Measurements from ENCODE around the gene YOD1. TPM values are rescaled to one million over a fixed set of nuclear protein-coding genes. Genes with fewer than 3 reads are reported as not detected.

Gene YOD1
- total and polyA plus RNA-seq, 2 of the 13 experiments (the other 11 are each of a cell fraction or from before 2014, with no cell fraction given), result 3.4 to 9.1 TPM

GRCh38 chr1:207052911-207053769 lies 2.1 kb upstream of the YOD1 start, which contains the start of gene PFKFB2 (continued):
- no peak for TF ChIP-seq ZZZ3 (CRISPR knock-in tag; IDR thresholded peaks at IDR 0.05; ENCODE audit: borderline replicate concordance)
- TF ChIP-seq IKZF5 (CRISPR knock-in tag; IDR thresholded peaks at IDR 0.05), result peak; percentile 59
- no peak for TF ChIP-seq NFE2L1 (CRISPR knock-in tag; IDR thresholded peaks at IDR 0.05; ENCODE audit: borderline replicate concordance)
- TF ChIP-seq ARHGAP35 (CRISPR knock-in tag; IDR thresholded peaks at IDR 0.05; ENCODE audit: borderline replicate concordance), result no peak
- TF ChIP-seq HINFP (CRISPR knock-in tag; IDR thresholded peaks at IDR 0.05; ENCODE audit: low read depth), result peak; percentile 81; the same call in 1 of the 2 replicates
- TF ChIP-seq HOXD1 (CRISPR knock-in tag; IDR thresholded peaks at IDR 0.05), result no peak; the same call in 1 of the 2 replicates
- TF ChIP-seq ZNF609 (CRISPR knock-in tag; IDR thresholded peaks at IDR 0.05; ENCODE audit: borderline replicate concordance), result no peak; the same call in 1 of the 2 replicates
- TF ChIP-seq TEF (CRISPR knock-in tag; IDR thresholded peaks at IDR 0.05), result no peak
- no peak for TF ChIP-seq KAT2B (IDR thresholded peaks at IDR 0.05; ENCODE audit: borderline replicate concordance, low read depth, low read length)
- peak; percentile 84; the same call in 1 of the 2 replicates for TF ChIP-seq POGZ (CRISPR knock-in tag; IDR thresholded peaks at IDR 0.05)
- TF ChIP-seq RFXANK (CRISPR knock-in tag; IDR thresholded peaks at IDR 0.05), result no peak
- TF ChIP-seq ZNF614 (CRISPR knock-in tag; IDR thresholded peaks at IDR 0.05; ENCODE audit: borderline replicate concordance), result peak; percentile 54
- TF ChIP-seq ZNF598 (CRISPR knock-in tag; IDR thresholded peaks at IDR 0.05; ENCODE audit: borderline replicate concordance), result peak; percentile 51; the same call in 1 of the 2 replicates
- TF ChIP-seq ZNF841 (CRISPR knock-in tag; IDR thresholded peaks at IDR 0.05; ENCODE audit: borderline replicate concordance), result no peak
- TF ChIP-seq NONO (IDR thresholded peaks at IDR 0.05), result no peak
- peak; percentile 30; the same call in 1 of the 2 replicates for TF ChIP-seq NONO (CRISPR knock-in tag; conservative IDR thresholded peaks at IDR 0.05)
- TF ChIP-seq ATF5 (CRISPR knock-in tag; IDR thresholded peaks at IDR 0.05; ENCODE audit: low read depth), result no peak
- no peak for TF ChIP-seq ZNF101 (CRISPR knock-in tag; IDR thresholded peaks at IDR 0.05; ENCODE audit: borderline replicate concordance, low read depth)
- TF ChIP-seq FOXK1 (CRISPR knock-in tag; IDR thresholded peaks at IDR 0.05; ENCODE audit: borderline replicate concordance, low read depth), result no peak
- no peak for TF ChIP-seq NCOA5 (CRISPR knock-in tag; IDR thresholded peaks at IDR 0.05)
